Measurements from ENCODE around the gene STEAP4. TPM values are rescaled to one million over a fixed set of nuclear protein-coding genes. Genes with fewer than 3 reads are reported as not detected.

Gene STEAP4
- total and polyA plus RNA-seq, 9 of the 15 experiments (the other 6 are each of a cell fraction or from before 2014, with no cell fraction given): 0.07 TPM; not detected in 8

- Histone ChIP-seq H3K9ac (ENCODE audit: insufficient read depth in 1 of 2, low read depth in 2 of 2, low read length in 2 of 2) (no peak overlapping the region), H3K4me3 (no peak overlapping the region), H3K4me1 (replicated peaks in 1 of 2; ENCODE audit: control insufficient read depth in 2 of 2, insufficient read depth in 2 of 2, low read length in 2 of 2) (peaks cover 0 to 3% of the 10 kb centered on the region in 2 experiments; a peak in 1 of 5 replicates), H3K4me2 (ENCODE audit: insufficient read depth, low read length) (no peak overlapping the region), H3K9me3 (replicated peaks; ENCODE audit: control insufficient read depth, insufficient read depth, low read depth, low read length) (no peaks in the 10 kb centered on the region), H3K79me2 (ENCODE audit: control insufficient read depth, insufficient read depth, low read length) (no peaks in the 10 kb centered on the region), H3K27me3 (ENCODE audit: control insufficient read depth in 2 of 2, insufficient read depth in 2 of 2, low read length in 2 of 2) (no peaks in the 10 kb centered on the region), H2AFZ (ENCODE audit: low read depth, low read length) (no peak overlapping the region), H3K27ac (ENCODE audit: extremely low read depth, low read depth, low read length) (no peak overlapping the region), H3K9me1 (ENCODE audit: control insufficient read depth, insufficient read depth, low read length) (no peaks in the 10 kb centered on the region), H4K20me1 (replicated peaks; ENCODE audit: control insufficient read depth, insufficient read depth, low read length) (no peaks in the 10 kb centered on the region), H3K36me3 (ENCODE audit: control insufficient read depth, insufficient read depth, low read length) (no peaks in the 10 kb centered on the region)
- POLR2A ChIA-PET: no interaction called here
- WGBS (ENCODE audit: insufficient coverage, low coverage, missing lambda C conversion rate): 6% methylated on average over 4 of the region's 4 CpGs
- in situ Hi-C loops (cut with MboI) (loop anchor here (25.0 kb wide), 1 partner anchor 1911 kb away; no protein-coding TSS in a partner anchor), intact Hi-C loops (cut with micrococcal nuclease) (no loop called here)
- DNase-seq (ENCODE audit: extremely low read depth in 1 of 4, low spot score in 3 of 4) (no peak), ATAC-seq (no peak), FAIRE-seq (no peak)
- CTCF ChIA-PET (ENCODE audit: low intra/inter-chr PET ratio): no interaction called here
- no TSS peak for BruUV-seq (replicated peaks)
- TF ChIP-seq ZNF277 (CRISPR knock-in tag; IDR thresholded peaks at IDR 0.05; ENCODE audit: borderline replicate concordance) (no peak), ZNF584 (CRISPR knock-in tag; IDR thresholded peaks at IDR 0.05; ENCODE audit: low read depth) (no peak), YBX1 (IDR thresholded peaks at IDR 0.05) (no peak), RUNX1 (IDR thresholded peaks at IDR 0.05; ENCODE audit: low read depth) (no peak), FOS (IDR thresholded peaks at IDR 0.05; ENCODE audit: extremely low read depth, insufficient read length) (no peak), MLLT1 (IDR thresholded peaks at IDR 0.05) (no peak), NUFIP1 (IDR thresholded peaks at IDR 0.05; ENCODE audit: partially characterized antibody) (no peak), ZNF253 (CRISPR knock-in tag; conservative IDR thresholded peaks at IDR 0.05) (no peak), ZNF609 (CRISPR knock-in tag; IDR thresholded peaks at IDR 0.05; ENCODE audit: borderline replicate concordance) (no peak), CEBPZ (IDR thresholded peaks at IDR 0.05; ENCODE audit: borderline replicate concordance, low read depth, low read length) (no peak), BRD9 (IDR thresholded peaks at IDR 0.05; ENCODE audit: low read depth, partially characterized antibody) (no peak), RBM17 (IDR thresholded peaks at IDR 0.05; ENCODE audit: borderline replicate concordance, low read depth, low read length) (no peak)
Observed at GRCh38 chr7:88226201-88226600, 80.5 kb downstream of the STEAP4 start.
